Body of pancreas (tissue), 4 donors: ENCODE results near the gene CLCNKB. TPM values are rescaled to one million over a fixed set of nuclear protein-coding genes. Genes with fewer than 3 reads are reported as not detected.
"Not testable (repeated sequence)": the region's sequence is repeated elsewhere in the genome, so short reads cannot be mapped to it uniquely, and the experiment has no call there.

Source experiments
- ATAC-seq: fragments of 150-250 bp; one replicate; pipeline ENCODE4 v1.9.1; 2016
- DNase-seq, 4 donors: peaks; one replicate each; pipeline ENCODE4 v3.0.0-alpha.2; 2019
- H3K27ac ChIP-seq, 4 donors: fragments of 200-600 bp; sonication (generic); 1 replicate in 3 of 4; 2 replicates in 1 of 4; pipeline versions ENCODE4 v1.5.1 to v1.6.1; 2016 to 2019; ENCODE audit warnings: mild to moderate bottlenecking in 1 of 4, mixed read lengths in 1 of 4, moderate library complexity in 1 of 4
- H3K27me3 ChIP-seq, 2 donors: fragments of 200-600 bp; sonication (generic); one replicate each; pipeline ENCODE4 v1.6.0; 2016; ENCODE audit warnings: mild to moderate bottlenecking in 1 of 2
- H3K36me3 ChIP-seq, 2 donors: fragments of 200-600 bp; sonication (generic); replicated peaks in 1 of 2; 2 replicates each; pipeline ENCODE4 v1.5.1; 2016; ENCODE audit warnings: low read depth in 2 of 2; ENCODE audit not compliant: insufficient read depth in 1 of 2
- H3K4me1 ChIP-seq: fragments of 200-600 bp; sonication (generic); one replicate; pipeline ENCODE4 v1.6.0; 2016
- H3K4me3 ChIP-seq, 2 donors: fragments of 200-600 bp; sonication (generic); 1 replicate in 1 of 2; 2 replicates in 1 of 2; pipeline ENCODE4 v1.5.1; 2016 to 2019
- H3K9me3 ChIP-seq, 3 donors: fragments of 200-600 bp; sonication (generic); 1 replicate in 2 of 3; 2 replicates in 1 of 3; pipeline ENCODE4 v1.5.1; 2016
- POLR2A ChIP-seq, 3 donors: fragments of 450-650 bp; IDR thresholded peaks; one replicate each; pipeline ENCODE4 v1.6.1; 2016; ENCODE audit warnings: antibody characterized with exemption in 3 of 3, mild to moderate bottlenecking in 2 of 3
- WGBS, 2 donors: methylation state at CpG; one replicate each; pipeline ENCODE4 v1.1.5; 2017; 5-methylcytosine and 5-hydroxymethylcytosine counted together
- intact Hi-C: fragments of 100-400 bp; cut with DNase I; formaldehyde crosslinking; loops from one replicate; pipeline ENCODE4 v1.15.1; 2023
- total RNA-seq, 2 donors: library from RNA; depleted of rRNA; stranded (reverse); fragments of >200 nt; gene quantifications; one replicate each; pipeline ENCODE4 v1.1.0, GENCODE V29; 2016
- TF ChIP-seq, protein P1 (sequence below), 7 experiments: fragments of 450-650 bp in 4 of 7; fragments of 200-600 bp in 3 of 7; sonication (generic) in 3 of 7; IDR thresholded peaks; one replicate each; pipeline ENCODE4 v1.5.1; 2016 to 2019; ENCODE audit warnings: antibody characterized with exemption in 7 of 7

The CLCNKB gene
- total RNA-seq, 2 donors from 2014 or later, result 1.3 TPM; not detected in 1

GRCh38 chr1:16029288-16029687 lies 14.3 kb upstream of the CLCNKB start:
- no peak for DNase-seq
- intact Hi-C loops, result no loop called here
- Histone ChIP-seq H3K4me3 (no peak overlapping the region), H3K36me3 (no peaks in the 10 kb centered on the region), H3K9me3 (no peaks in the 10 kb centered on the region), H3K27ac (no peak overlapping the region), H3K4me1 (peaks cover 9% of the 10 kb centered on the region), H3K27me3 (no peaks in the 10 kb centered on the region)
- 71% methylated on average over 1 of the region's 1 CpG; no CpG with 5 or more reads in 1 of the 2 donors for WGBS, 2 donors
- TF ChIP-seq, protein P1, sequence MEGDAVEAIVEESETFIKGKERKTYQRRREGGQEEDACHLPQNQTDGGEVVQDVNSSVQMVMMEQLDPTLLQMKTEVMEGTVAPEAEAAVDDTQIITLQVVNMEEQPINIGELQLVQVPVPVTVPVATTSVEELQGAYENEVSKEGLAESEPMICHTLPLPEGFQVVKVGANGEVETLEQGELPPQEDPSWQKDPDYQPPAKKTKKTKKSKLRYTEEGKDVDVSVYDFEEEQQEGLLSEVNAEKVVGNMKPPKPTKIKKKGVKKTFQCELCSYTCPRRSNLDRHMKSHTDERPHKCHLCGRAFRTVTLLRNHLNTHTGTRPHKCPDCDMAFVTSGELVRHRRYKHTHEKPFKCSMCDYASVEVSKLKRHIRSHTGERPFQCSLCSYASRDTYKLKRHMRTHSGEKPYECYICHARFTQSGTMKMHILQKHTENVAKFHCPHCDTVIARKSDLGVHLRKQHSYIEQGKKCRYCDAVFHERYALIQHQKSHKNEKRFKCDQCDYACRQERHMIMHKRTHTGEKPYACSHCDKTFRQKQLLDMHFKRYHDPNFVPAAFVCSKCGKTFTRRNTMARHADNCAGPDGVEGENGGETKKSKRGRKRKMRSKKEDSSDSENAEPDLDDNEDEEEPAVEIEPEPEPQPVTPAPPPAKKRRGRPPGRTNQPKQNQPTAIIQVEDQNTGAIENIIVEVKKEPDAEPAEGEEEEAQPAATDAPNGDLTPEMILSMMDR (IDR thresholded peaks at IDR 0.05), result no peak
- no peak for TF ChIP-seq POLR2A (IDR thresholded peaks at IDR 0.05)
- no peak for ATAC-seq

DNA sequence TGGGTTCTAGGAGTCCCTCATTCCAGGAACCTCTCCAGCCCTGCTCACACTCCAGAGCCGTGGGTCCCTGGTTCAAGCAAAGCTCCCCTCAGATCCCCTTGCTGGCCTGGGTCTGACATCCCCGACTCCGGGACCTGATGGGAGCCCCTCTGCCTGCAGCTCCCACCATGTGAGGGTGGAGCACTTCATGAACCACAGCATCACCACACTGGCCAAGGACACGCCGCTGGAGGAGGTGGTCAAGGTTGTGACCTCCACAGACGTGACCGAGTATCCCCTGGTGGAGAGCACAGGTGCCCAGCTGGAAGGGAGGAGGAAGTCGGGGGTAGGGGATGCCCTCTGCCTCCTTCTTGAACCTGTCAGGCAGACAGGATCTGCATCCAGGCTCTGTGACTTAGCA lies 12.0 kb upstream of the CLCNKB start:
- ATAC-seq, result no peak
- intact Hi-C loops, result no loop called here

DNA sequence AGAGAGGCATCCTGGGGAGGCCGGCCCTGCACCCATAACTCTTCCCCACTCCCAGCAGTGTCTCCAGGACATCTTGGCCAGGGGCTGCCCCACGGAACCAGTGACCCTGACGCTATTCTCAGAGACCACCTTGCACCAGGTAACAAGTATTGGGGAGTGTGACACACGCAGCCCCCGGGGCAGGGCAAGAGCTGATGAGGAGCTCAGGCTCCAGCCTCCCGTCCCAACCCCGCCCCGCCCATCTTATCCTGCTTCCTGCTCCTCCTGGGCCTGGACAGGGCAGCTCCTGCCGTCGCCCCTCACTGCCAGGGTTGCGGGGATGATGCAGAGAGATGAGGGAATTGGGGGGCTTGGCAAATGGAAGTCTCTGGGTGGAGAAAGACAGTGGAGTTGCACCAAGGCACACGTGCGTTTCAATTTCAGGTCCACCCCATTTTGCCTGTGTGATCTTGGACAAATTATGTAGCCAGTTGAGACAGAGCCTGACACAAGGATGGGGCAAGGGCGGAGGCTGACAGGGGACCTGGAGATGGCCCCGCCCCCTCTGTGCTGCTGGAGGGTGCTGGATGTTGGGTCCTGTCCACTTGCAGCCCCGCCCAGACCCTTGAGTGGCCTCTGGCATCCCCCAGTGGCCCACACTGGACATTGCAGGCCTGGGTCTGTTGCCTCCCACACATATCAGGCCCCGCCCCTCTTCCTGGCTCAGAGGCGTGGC lies 11.0 kb upstream of the CLCNKB start:
- intact Hi-C loops, result no loop called here
- no peak for TF ChIP-seq POLR2A (IDR thresholded peaks at IDR 0.05)
- TF ChIP-seq, protein P1 (IDR thresholded peaks at IDR 0.05), result peak; percentile 87 to 97 (median 96)
- no peaks in the 10 kb centered on the region for H3K27me3 ChIP-seq
- H3K27ac ChIP-seq, result no peak overlapping the region
- H3K4me3 ChIP-seq, result no peak overlapping the region
- no peaks in the 10 kb centered on the region for H3K4me1 ChIP-seq
- H3K9me3 ChIP-seq, result no peaks in the 10 kb centered on the region
- WGBS, 2 donors, result 47 to 49% methylated on average over 10 to 16 of the region's 18 CpGs
- DNase-seq (peak; percentile 82 to 90 (median 88)), ATAC-seq (peak; percentile 94)
- no peaks in the 10 kb centered on the region for H3K36me3 ChIP-seq

More for the DNA sequence above, 12.0 kb upstream of the CLCNKB start:
- DNase-seq, result no peak
- Histone ChIP-seq H3K36me3 (no peaks in the 10 kb centered on the region), H3K27ac (no peak overlapping the region), H3K27me3 (no peaks in the 10 kb centered on the region), H3K4me1 (peaks cover 9% of the 10 kb centered on the region), H3K4me3 (no peak overlapping the region), H3K9me3 (no peaks in the 10 kb centered on the region)
- WGBS, 2 donors, result 20 to 81% methylated on average over 1 to 8 of the region's 8 CpGs
- no peak for TF ChIP-seq POLR2A (IDR thresholded peaks at IDR 0.05)
- TF ChIP-seq, protein P1 (IDR thresholded peaks at IDR 0.05), result no peak

GRCh38 chr1:16033103-16033632 lies 10.4 kb upstream of the CLCNKB start:
- H3K4me1 ChIP-seq, H3K27ac ChIP-seq, intact Hi-C loops, H3K9me3 ChIP-seq, ATAC-seq, H3K27me3 ChIP-seq, H3K36me3 ChIP-seq, H3K4me3 ChIP-seq, DNase-seq: not testable (repeated sequence)
- WGBS, 2 donors, result 57 to 60% methylated on average over 6 to 7 of the region's 7 CpGs

DNA sequence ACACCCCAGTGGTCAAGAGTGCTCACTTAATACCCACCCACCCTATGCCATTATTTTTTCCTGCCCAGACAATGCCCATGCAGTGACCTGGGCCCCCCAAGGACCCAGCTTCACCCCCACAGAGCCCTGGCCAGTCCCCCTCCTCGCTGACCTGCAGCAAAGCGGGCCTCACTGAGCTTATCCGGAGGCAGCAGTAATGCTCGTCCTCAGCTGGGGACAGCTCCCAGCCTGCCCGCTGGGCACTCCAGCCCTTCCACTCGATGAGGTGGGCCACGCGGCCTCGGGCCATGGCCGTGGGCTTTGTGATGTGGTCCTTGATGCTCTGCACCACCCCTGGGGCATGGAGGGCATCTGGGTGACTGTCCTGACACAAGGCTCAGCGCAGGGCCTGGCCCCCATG lies 7.1 kb upstream of the CLCNKB start:
- 84% methylated on average over 11 of the region's 11 CpGs; no CpG with 5 or more reads in 1 of the 2 donors for WGBS, 2 donors
- not testable (repeated sequence) for ATAC-seq, H3K36me3 ChIP-seq

GRCh38 chr1:16038620-16038912 lies 5.0 kb upstream of the CLCNKB start:
- Histone ChIP-seq H3K27me3 (no peaks in the 10 kb centered on the region), H3K27ac (no peak overlapping the region), H3K4me1 (peaks cover 5% of the 10 kb centered on the region), H3K4me3 (no peak overlapping the region), H3K9me3 (no peaks in the 10 kb centered on the region), H3K36me3 (no peaks in the 10 kb centered on the region)
- ATAC-seq (no peak), DNase-seq (no peak)
- TF ChIP-seq, protein P1 (IDR thresholded peaks at IDR 0.05), result no peak
- no peak for TF ChIP-seq POLR2A (IDR thresholded peaks at IDR 0.05)
- 60 to 71% methylated on average over 2 to 4 of the region's 4 CpGs for WGBS, 2 donors
- intact Hi-C loops, result no loop called here

More for the DNA sequence above, 7.1 kb upstream of the CLCNKB start:
- intact Hi-C loops, DNase-seq, H3K27me3 ChIP-seq, H3K9me3 ChIP-seq, H3K4me3 ChIP-seq, H3K4me1 ChIP-seq, H3K27ac ChIP-seq: not testable (repeated sequence)

GRCh38 chr1:16039871-16040270 lies 3.7 kb upstream of the CLCNKB start:
- WGBS, 2 donors, result 74% methylated on average over 7 of the region's 8 CpGs; no CpG with 5 or more reads in 1 of the 2 donors
- H3K27me3 ChIP-seq, DNase-seq, ATAC-seq, H3K9me3 ChIP-seq, H3K4me3 ChIP-seq, H3K36me3 ChIP-seq, intact Hi-C loops, H3K27ac ChIP-seq: not testable (repeated sequence)
- peaks cover 14% of the 10 kb centered on the region for H3K4me1 ChIP-seq
